ENCODE data around the gene DNAJB13. TPM values are rescaled to one million over a fixed set of nuclear protein-coding genes. Genes with fewer than 3 reads are reported as not detected.

DNAJB13 gene
- polyA plus RNA-seq, 1 of the 3 experiments (the other 2 are of a cell fraction): 0.51 TPM

DNA sequence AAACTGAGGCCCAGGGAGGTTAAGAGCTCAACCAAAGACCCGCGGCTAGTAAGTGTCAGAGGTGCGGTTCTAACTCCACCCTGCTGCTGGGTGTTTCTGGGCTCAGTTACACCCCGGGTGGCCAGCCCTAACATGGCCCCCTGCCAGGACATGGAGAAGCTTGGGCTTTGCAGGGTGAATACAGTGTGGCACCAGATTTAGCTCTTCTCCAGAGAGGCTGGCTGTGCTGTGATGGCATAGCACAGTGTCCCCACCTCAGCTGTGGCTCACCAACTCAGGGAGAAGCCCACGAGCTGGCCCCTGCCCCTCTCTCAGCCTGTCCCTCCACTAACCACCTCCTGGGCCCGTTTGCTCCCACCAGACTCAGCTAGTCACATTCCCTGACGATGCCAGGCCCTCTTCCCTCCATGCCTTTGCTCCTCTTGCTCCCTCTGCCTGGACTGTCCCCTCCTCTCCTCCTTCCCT is 51.0 kb downstream of the DNAJB13 start:
- Histone ChIP-seq H3K79me2 (ENCODE audit: insufficient read depth) (no peaks in the 10 kb centered on the region), H3K27me3 (ENCODE audit: insufficient read depth) (no peaks in the 10 kb centered on the region), H3K9me3 (no peaks in the 10 kb centered on the region), H2AFZ (ENCODE audit: low read depth) (no peak overlapping the region), H3K4me1 (ENCODE audit: control insufficient read depth in 1 of 2, insufficient read depth in 2 of 2, low read depth in 1 of 2, low read length in 1 of 2) (no peaks in the 10 kb centered on the region), H3K36me3 (replicated peaks in 1 of 2; ENCODE audit: control insufficient read depth in 1 of 2, insufficient read depth in 2 of 2, low read length in 1 of 2) (peaks cover 0 to 12% of the 10 kb centered on the region in 2 experiments), H4K20me1 (ENCODE audit: insufficient read depth) (no peaks in the 10 kb centered on the region), H3K9ac (no peak overlapping the region), H3K4me3 (ENCODE audit: low read depth in 2 of 2, low read length in 1 of 2) (no peak overlapping the region), H3F3A (replicated peaks; ENCODE audit: insufficient read depth) (no peaks in the 10 kb centered on the region), H3K9me2 (no peaks in the 10 kb centered on the region), H3K4me2 (no peak overlapping the region), H3K27ac (ENCODE audit: low read depth in 2 of 2, low read length in 1 of 2) (no peak overlapping the region)
- no peak for DNase-seq
- TF ChIP-seq, protein P1, sequence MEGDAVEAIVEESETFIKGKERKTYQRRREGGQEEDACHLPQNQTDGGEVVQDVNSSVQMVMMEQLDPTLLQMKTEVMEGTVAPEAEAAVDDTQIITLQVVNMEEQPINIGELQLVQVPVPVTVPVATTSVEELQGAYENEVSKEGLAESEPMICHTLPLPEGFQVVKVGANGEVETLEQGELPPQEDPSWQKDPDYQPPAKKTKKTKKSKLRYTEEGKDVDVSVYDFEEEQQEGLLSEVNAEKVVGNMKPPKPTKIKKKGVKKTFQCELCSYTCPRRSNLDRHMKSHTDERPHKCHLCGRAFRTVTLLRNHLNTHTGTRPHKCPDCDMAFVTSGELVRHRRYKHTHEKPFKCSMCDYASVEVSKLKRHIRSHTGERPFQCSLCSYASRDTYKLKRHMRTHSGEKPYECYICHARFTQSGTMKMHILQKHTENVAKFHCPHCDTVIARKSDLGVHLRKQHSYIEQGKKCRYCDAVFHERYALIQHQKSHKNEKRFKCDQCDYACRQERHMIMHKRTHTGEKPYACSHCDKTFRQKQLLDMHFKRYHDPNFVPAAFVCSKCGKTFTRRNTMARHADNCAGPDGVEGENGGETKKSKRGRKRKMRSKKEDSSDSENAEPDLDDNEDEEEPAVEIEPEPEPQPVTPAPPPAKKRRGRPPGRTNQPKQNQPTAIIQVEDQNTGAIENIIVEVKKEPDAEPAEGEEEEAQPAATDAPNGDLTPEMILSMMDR (IDR thresholded peaks at IDR 0.05): no peak
- TF ChIP-seq JUND (IDR thresholded peaks at IDR 0.05) (no peak), FOSL2 (IDR thresholded peaks at IDR 0.05; ENCODE audit: borderline replicate concordance, low read depth) (no peak)
- TF ChIP-seq, protein P2, sequence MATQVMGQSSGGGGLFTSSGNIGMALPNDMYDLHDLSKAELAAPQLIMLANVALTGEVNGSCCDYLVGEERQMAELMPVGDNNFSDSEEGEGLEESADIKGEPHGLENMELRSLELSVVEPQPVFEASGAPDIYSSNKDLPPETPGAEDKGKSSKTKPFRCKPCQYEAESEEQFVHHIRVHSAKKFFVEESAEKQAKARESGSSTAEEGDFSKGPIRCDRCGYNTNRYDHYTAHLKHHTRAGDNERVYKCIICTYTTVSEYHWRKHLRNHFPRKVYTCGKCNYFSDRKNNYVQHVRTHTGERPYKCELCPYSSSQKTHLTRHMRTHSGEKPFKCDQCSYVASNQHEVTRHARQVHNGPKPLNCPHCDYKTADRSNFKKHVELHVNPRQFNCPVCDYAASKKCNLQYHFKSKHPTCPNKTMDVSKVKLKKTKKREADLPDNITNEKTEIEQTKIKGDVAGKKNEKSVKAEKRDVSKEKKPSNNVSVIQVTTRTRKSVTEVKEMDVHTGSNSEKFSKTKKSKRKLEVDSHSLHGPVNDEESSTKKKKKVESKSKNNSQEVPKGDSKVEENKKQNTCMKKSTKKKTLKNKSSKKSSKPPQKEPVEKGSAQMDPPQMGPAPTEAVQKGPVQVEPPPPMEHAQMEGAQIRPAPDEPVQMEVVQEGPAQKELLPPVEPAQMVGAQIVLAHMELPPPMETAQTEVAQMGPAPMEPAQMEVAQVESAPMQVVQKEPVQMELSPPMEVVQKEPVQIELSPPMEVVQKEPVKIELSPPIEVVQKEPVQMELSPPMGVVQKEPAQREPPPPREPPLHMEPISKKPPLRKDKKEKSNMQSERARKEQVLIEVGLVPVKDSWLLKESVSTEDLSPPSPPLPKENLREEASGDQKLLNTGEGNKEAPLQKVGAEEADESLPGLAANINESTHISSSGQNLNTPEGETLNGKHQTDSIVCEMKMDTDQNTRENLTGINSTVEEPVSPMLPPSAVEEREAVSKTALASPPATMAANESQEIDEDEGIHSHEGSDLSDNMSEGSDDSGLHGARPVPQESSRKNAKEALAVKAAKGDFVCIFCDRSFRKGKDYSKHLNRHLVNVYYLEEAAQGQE (IDR thresholded peaks at IDR 0.05; ENCODE audit: low read depth, low read length): no peak
- CTCF ChIA-PET: no interaction called here
- WGBS (ENCODE audit: low lambda C conversion rate): 84% methylated on average over 7 of the region's 7 CpGs
- POLR2A ChIA-PET: no interaction called here

DNA sequence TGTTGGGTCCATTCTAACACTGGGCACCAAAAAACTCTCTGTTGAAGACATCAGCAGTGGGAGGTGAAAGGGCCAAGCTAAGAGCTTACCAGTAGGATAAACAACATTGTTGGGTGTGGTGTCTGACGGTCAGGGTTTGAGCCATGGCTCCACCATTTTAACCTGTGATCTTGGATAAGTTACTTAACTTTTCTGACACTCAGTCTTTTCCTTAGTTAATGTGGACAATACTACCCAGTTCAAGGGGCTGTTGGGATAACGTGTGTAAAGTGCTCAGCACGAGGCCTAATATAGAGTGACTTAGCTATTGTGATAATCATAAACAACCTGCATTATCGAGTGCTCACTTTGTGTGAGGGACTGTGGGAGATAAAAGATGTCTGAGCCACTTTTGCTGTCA is 52.0 kb downstream of the DNAJB13 start:
- H3K9me2 ChIP-seq: no peaks in the 10 kb centered on the region
- POLR2A ChIA-PET: no interaction called here
- H4K20me1 ChIP-seq (ENCODE audit: insufficient read depth): no peaks in the 10 kb centered on the region
- no peak overlapping the region for H3K4me3 ChIP-seq (ENCODE audit: low read depth in 2 of 2, low read length in 1 of 2)
- H3K4me2 ChIP-seq: no peak overlapping the region
- CTCF ChIA-PET: interaction anchor here (0.6 kb wide), 1 partner anchor 496 kb away, joined by 3 read pairs; no protein-coding TSS in a partner anchor
- no peaks in the 10 kb centered on the region for H3K9me3 ChIP-seq
- 84% methylated on average over 4 of the region's 4 CpGs for WGBS (ENCODE audit: low lambda C conversion rate)
- no peak overlapping the region for H2AFZ ChIP-seq (ENCODE audit: low read depth)
- DNase-seq: no peak
- no peak overlapping the region for H3K9ac ChIP-seq
- H3K4me1 ChIP-seq (ENCODE audit: control insufficient read depth in 1 of 2, insufficient read depth in 2 of 2, low read depth in 1 of 2, low read length in 1 of 2): no peaks in the 10 kb centered on the region
- no peaks in the 10 kb centered on the region for H3F3A ChIP-seq (replicated peaks; ENCODE audit: insufficient read depth)
- H3K36me3 ChIP-seq (replicated peaks in 1 of 2; ENCODE audit: control insufficient read depth in 1 of 2, insufficient read depth in 2 of 2, low read length in 1 of 2): peaks cover 0 to 12% of the 10 kb centered on the region in 2 experiments
- H3K27ac ChIP-seq (ENCODE audit: low read depth in 2 of 2, low read length in 1 of 2): no peak overlapping the region
- H3K79me2 ChIP-seq (ENCODE audit: insufficient read depth): no peaks in the 10 kb centered on the region
- no peaks in the 10 kb centered on the region for H3K27me3 ChIP-seq (ENCODE audit: insufficient read depth)
- no peak for TF ChIP-seq RCOR1 (IDR thresholded peaks at IDR 0.05; ENCODE audit: low read length)
- TF ChIP-seq YY1 (IDR thresholded peaks at IDR 0.05; ENCODE audit: low read depth): no peak
- TF ChIP-seq, protein P3, sequence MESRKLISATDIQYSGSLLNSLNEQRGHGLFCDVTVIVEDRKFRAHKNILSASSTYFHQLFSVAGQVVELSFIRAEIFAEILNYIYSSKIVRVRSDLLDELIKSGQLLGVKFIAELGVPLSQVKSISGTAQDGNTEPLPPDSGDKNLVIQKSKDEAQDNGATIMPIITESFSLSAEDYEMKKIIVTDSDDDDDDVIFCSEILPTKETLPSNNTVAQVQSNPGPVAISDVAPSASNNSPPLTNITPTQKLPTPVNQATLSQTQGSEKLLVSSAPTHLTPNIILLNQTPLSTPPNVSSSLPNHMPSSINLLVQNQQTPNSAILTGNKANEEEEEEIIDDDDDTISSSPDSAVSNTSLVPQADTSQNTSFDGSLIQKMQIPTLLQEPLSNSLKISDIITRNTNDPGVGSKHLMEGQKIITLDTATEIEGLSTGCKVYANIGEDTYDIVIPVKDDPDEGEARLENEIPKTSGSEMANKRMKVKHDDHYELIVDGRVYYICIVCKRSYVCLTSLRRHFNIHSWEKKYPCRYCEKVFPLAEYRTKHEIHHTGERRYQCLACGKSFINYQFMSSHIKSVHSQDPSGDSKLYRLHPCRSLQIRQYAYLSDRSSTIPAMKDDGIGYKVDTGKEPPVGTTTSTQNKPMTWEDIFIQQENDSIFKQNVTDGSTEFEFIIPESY (IDR thresholded peaks at IDR 0.05; ENCODE audit: borderline replicate concordance, low read depth): no peak
- no peak for TF ChIP-seq RAD21 (IDR thresholded peaks at IDR 0.05; ENCODE audit: low read length)
- TF ChIP-seq RXRA (IDR thresholded peaks at IDR 0.05; ENCODE audit: borderline replicate concordance, low read depth): no peak
- TF ChIP-seq RFX5 (IDR thresholded peaks at IDR 0.05; ENCODE audit: low read length): no peak
- TF ChIP-seq ELF1 (IDR thresholded peaks at IDR 0.05): no peak
- TF ChIP-seq FOSL2 (IDR thresholded peaks at IDR 0.05; ENCODE audit: borderline replicate concordance, low read depth): no peak
- no peak for TF ChIP-seq EP300 (IDR thresholded peaks at IDR 0.05; ENCODE audit: borderline replicate concordance in 1 of 2, low read depth in 1 of 2, low read length in 1 of 2)
- TF ChIP-seq POLR2AphosphoS5 (IDR thresholded peaks at IDR 0.05; ENCODE audit: low read depth, low read length): no peak
- no peak for TF ChIP-seq FOXJ3 (CRISPR knock-in tag; IDR thresholded peaks at IDR 0.05)
- TF ChIP-seq, protein P1 (IDR thresholded peaks at IDR 0.05): no peak
- no peak for TF ChIP-seq NRF1 (IDR thresholded peaks at IDR 0.05; ENCODE audit: low read depth, low read length)
- TF ChIP-seq MXI1 (IDR thresholded peaks at IDR 0.05; ENCODE audit: low read depth, low read length): no peak
- no peak for TF ChIP-seq SMC3 (IDR thresholded peaks at IDR 0.05; ENCODE audit: low read depth, low read length)
- TF ChIP-seq EZH2phosphoT487 (IDR thresholded peaks at IDR 0.05; ENCODE audit: borderline replicate concordance, low read depth): no peak
